Prostate gland (tissue), 2 donors: ENCODE data around the gene MRPL50. TPM values are rescaled to one million over a fixed set of nuclear protein-coding genes. Genes with fewer than 3 reads are reported as not detected.

ENCODE experiments used
- DNase-seq: peaks from one replicate; pipeline ENCODE4 v3.0.0-alpha.2; 2019; ENCODE audit warnings: low spot score
- H3K27ac ChIP-seq, 2 donors: fragments of 200-600 bp; sonication (generic); 2 replicates each; pipeline ENCODE4 v1.5.1; 2017 to 2019
- H3K27me3 ChIP-seq: fragments of 200-600 bp; sonication (generic); replicated peaks from 2 replicates; pipeline ENCODE4 v1.5.1; 2019; ENCODE audit not compliant: insufficient read depth
- H3K36me3 ChIP-seq, 2 donors: fragments of 200-600 bp; sonication (generic); 1 replicate in 1 of 2; 2 replicates in 1 of 2; pipeline versions ENCODE4 v1.5.1 to v1.8.1; 2017 to 2019
- H3K4me1 ChIP-seq: fragments of 200-600 bp; sonication (generic); replicated peaks from 2 replicates; pipeline ENCODE4 v1.5.1; 2019
- H3K4me3 ChIP-seq, 2 donors: fragments of 200-600 bp; sonication (generic); 2 replicates each; pipeline ENCODE4 v1.5.1; 2017 to 2019
- H3K9me3 ChIP-seq: fragments of 200-600 bp; sonication (generic); 2 replicates; pipeline ENCODE4 v1.5.1; 2017
- POLR2A ChIP-seq: fragments of 450-650 bp; IDR thresholded peaks from one replicate; pipeline ENCODE4 v1.6.1; 2016; ENCODE audit warnings: antibody characterized with exemption, mild to moderate bottlenecking
- POLR2AphosphoS5 ChIP-seq: sonication (generic); formaldehyde crosslinking; IDR thresholded peaks from one replicate; pipeline ENCODE4 v1.6.1; 2017; ENCODE audit warnings: antibody characterized with exemption
- WGBS: methylation state at CpG from one replicate; pipeline ENCODE4 v1.1.5; 2018; 5-methylcytosine and 5-hydroxymethylcytosine counted together
- intact Hi-C: fragments of 100-400 bp; cut with DNase I; formaldehyde crosslinking; loops from one replicate; pipeline ENCODE4 v1.14.2; 2022
- total RNA-seq, 2 donors: library from RNA; depleted of rRNA; stranded (reverse); fragments of >200 nt; gene quantifications; one replicate each; pipeline ENCODE4 v1.1.0, GENCODE V29; 2016
- TF ChIP-seq, protein P1 (sequence below), 4 experiments: fragments of 200-600 bp in 2 of 4; fragments of 450-650 bp in 2 of 4; sonication (generic) in 2 of 4; IDR thresholded peaks; 1 replicate in 3 of 4; 2 replicates in 1 of 4; pipeline ENCODE4 v1.5.1; 2016 to 2019; ENCODE audit warnings: antibody characterized with exemption in 4 of 4, mild to moderate bottlenecking in 2 of 4, moderate library complexity in 2 of 4

MRPL50 gene
- total RNA-seq, 2 donors from 2014 or later = 10.3 to 12.5 TPM

DNA sequence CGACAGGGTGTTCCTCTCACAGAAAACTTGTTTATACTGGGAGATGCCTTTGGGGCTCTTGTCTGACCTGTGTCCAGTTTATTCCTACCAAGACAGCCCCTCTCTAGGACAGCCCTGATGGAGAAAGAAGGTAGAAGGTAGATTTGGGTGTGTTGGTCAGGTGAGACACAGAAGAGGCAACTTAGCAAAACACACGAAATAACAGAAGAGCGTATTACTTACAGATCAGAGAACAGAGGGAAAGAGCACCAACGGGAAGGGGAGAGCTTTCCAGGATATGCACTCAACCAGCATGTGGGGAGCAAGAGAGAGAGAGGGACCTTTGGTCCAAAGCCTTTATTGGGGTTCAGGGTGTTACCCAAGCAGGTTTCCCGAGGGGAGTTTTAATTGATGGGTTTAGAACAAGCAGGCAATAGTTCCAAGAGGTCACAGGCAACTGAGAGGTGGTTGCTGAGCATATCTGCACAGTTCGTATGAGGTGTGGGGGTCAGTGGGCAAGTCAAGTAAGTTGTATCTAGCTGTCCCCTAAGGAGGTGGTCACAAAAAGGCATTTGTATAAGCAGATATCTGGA is 45.4 kb downstream of the MRPL50 start:
- Histone ChIP-seq H3K27me3 (no peaks in the 10 kb centered on the region), H3K36me3 (no peaks in the 10 kb centered on the region), H3K4me1 (no peaks in the 10 kb centered on the region), H3K4me3 (no peak overlapping the region), H3K27ac (no peak overlapping the region), H3K9me3 (no peaks in the 10 kb centered on the region)
- no peak for DNase-seq
- intact Hi-C loops = no loop called here
- TF ChIP-seq POLR2AphosphoS5 = no peak
- TF ChIP-seq POLR2A = no peak
- TF ChIP-seq, protein P1, sequence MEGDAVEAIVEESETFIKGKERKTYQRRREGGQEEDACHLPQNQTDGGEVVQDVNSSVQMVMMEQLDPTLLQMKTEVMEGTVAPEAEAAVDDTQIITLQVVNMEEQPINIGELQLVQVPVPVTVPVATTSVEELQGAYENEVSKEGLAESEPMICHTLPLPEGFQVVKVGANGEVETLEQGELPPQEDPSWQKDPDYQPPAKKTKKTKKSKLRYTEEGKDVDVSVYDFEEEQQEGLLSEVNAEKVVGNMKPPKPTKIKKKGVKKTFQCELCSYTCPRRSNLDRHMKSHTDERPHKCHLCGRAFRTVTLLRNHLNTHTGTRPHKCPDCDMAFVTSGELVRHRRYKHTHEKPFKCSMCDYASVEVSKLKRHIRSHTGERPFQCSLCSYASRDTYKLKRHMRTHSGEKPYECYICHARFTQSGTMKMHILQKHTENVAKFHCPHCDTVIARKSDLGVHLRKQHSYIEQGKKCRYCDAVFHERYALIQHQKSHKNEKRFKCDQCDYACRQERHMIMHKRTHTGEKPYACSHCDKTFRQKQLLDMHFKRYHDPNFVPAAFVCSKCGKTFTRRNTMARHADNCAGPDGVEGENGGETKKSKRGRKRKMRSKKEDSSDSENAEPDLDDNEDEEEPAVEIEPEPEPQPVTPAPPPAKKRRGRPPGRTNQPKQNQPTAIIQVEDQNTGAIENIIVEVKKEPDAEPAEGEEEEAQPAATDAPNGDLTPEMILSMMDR (IDR thresholded peaks at IDR 0.05) = no peak
- WGBS = 81% methylated on average over 6 of the region's 6 CpGs

DNA sequence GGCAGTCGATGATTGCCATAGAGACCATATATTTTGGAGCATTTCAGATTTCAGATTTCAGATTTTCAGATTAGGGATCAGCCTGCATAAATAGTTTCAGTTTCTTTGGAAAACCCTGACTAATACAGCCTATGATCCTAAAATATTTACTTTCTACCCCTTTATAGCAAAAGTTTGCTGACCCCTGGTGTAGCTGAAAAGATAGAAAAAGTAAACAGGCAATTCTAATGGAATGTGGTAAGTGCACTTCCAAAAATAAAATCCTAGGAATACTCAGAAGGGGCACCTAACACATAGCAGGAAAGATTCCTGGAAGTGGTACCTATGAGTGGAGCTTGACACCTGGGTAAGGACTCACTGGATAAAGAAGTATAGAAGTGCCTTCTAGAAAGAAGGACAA is 48.1 kb downstream of the MRPL50 start:
- no peaks in the 10 kb centered on the region for H3K27me3 ChIP-seq
- H3K4me3 ChIP-seq = no peak overlapping the region
- no peaks in the 10 kb centered on the region for H3K36me3 ChIP-seq
- no peak overlapping the region for H3K27ac ChIP-seq
- no peaks in the 10 kb centered on the region for H3K9me3 ChIP-seq
- intact Hi-C loops = no loop called here
- DNase-seq = no peak
- no peak for TF ChIP-seq POLR2A
- TF ChIP-seq, protein P1 (IDR thresholded peaks at IDR 0.05) = no peak
- TF ChIP-seq POLR2AphosphoS5 = no peak
- H3K4me1 ChIP-seq = no peaks in the 10 kb centered on the region
- WGBS = 76% methylated on average over 1 of the region's 1 CpG

DNA sequence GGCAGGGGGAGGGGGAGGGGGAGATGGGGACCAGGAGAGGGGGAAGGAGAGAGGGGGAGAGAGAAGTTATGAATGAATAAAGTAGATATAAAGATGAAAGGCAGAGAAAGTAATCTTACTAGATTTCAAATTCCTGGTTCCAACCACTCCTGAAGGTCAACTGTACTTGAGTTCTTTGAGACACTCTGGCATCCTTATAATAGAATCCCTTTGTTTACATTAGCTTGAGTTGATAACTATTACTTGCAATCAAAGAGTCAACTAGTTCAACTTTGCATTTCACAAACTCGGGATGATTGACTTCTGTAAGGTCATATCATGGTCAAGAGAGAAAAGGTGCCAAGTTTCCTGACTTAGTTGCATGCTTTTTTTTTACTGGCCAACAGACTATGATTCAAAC is 55.8 kb downstream of the MRPL50 start:
- 21% methylated on average over 1 of the region's 1 CpG for WGBS

DNA sequence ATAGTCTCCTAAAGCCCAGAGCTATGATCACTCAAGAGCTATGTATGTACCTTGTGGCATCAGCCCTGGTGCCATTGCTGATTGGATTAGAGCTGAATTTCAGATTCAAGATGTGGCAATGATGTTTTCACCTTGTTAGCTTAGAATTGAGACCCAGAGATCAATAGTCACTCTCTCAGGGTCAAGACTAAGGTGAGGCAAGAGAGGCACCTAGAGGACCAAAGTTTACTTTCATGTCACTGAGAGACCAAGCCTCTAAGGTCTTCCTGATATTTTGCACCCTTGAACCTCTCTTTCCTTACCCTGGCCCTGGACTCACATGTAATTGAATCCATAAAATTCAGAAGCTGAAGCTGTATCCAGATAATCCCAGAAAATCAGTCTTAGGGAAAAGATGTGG is 56.5 kb downstream of the MRPL50 start:
- H3K9me3 ChIP-seq = no peaks in the 10 kb centered on the region
- TF ChIP-seq, protein P1 (IDR thresholded peaks at IDR 0.05) = no peak
- TF ChIP-seq POLR2AphosphoS5 = no peak
- no peak for TF ChIP-seq POLR2A
- no peak overlapping the region for H3K27ac ChIP-seq
- H3K4me3 ChIP-seq = no peak overlapping the region
- DNase-seq = no peak
- no peaks in the 10 kb centered on the region for H3K36me3 ChIP-seq
- H3K4me1 ChIP-seq = no peaks in the 10 kb centered on the region
- no peaks in the 10 kb centered on the region for H3K27me3 ChIP-seq
- intact Hi-C loops = no loop called here

More for the DNA sequence above, 55.8 kb downstream of the MRPL50 start:
- Histone ChIP-seq H3K4me3 (no peak overlapping the region), H3K9me3 (no peaks in the 10 kb centered on the region), H3K27me3 (no peaks in the 10 kb centered on the region), H3K36me3 (no peaks in the 10 kb centered on the region), H3K27ac (no peak overlapping the region), H3K4me1 (no peaks in the 10 kb centered on the region)
- no peak for DNase-seq
- TF ChIP-seq, protein P1 (IDR thresholded peaks at IDR 0.05) = no peak
- TF ChIP-seq POLR2A (no peak), POLR2AphosphoS5 (no peak)
- intact Hi-C loops = no loop called here

Other genes with a start within 250 kb of the MRPL50 start
- gene BAAT, start 13.6 kb downstream of the MRPL50 start, total RNA-seq = not detected
- gene ZNF189, start 233 bp upstream of the MRPL50 start, total RNA-seq = 10 to 100 TPM; 20.9 to 31.4 TPM
- not detected for gene ALDOB, start 37.2 kb upstream of the MRPL50 start, total RNA-seq
- gene RNF20, start 135.2 kb upstream of the MRPL50 start, total RNA-seq = 10 to 100 TPM; 24.1 to 36.7 TPM
- gene PPP3R2, start 196.4 kb upstream of the MRPL50 start, total RNA-seq = 1 to 10 TPM in 1 of 2 donors, not detected in 1; 3.3 TPM